Neutrophil (primary cell): Measurements from ENCODE around the gene THSD8.

Experiments used
- H3K27ac ChIP-seq: fragments of 200-600 bp; sonication (generic); 2 replicates; pipeline ENCODE4 v1.5.1; 2016; ENCODE audit warnings: mild to moderate bottlenecking, moderate library complexity
- H3K27me3 ChIP-seq: fragments of 200-600 bp; sonication (generic); 2 replicates; pipeline ENCODE4 v1.6.0; 2016; ENCODE audit warnings: mild to moderate bottlenecking
- H3K36me3 ChIP-seq: fragments of 200-600 bp; sonication (generic); 2 replicates; pipeline ENCODE4 v1.5.1; 2017
- H3K4me1 ChIP-seq, 2 experiments: fragments of 200-600 bp in 1 of 2; sonication (generic) in 1 of 2; 1 replicate in 1 of 2; 2 replicates in 1 of 2; pipeline versions ENCODE4 v1.5.1 to v1.6.1; 2013 to 2016; ENCODE audit warnings: low read depth in 1 of 2, low read length in 1 of 2, mild to moderate bottlenecking in 1 of 2, moderate library complexity in 1 of 2; ENCODE audit not compliant: control insufficient read depth in 1 of 2, insufficient read depth in 1 of 2
- H3K4me3 ChIP-seq, 2 experiments: fragments of 200-600 bp in 1 of 2; sonication (generic) in 1 of 2; 1 replicate in 1 of 2; 2 replicates in 1 of 2; pipeline ENCODE4 v1.5.1; 2013 to 2016; ENCODE audit warnings: low read depth in 1 of 2, low read length in 1 of 2, mild to moderate bottlenecking in 1 of 2, moderate library complexity in 1 of 2
- H3K9me3 ChIP-seq: fragments of 200-600 bp; sonication (generic); 2 replicates; pipeline ENCODE4 v1.5.1; 2016
- TF ChIP-seq, protein P1 (sequence below): fragments of 200-600 bp; sonication (generic); IDR thresholded peaks from 2 replicates; pipeline ENCODE4 v1.5.1; 2016; ENCODE audit warnings: antibody characterized with exemption

Gene THSD8

DNA sequence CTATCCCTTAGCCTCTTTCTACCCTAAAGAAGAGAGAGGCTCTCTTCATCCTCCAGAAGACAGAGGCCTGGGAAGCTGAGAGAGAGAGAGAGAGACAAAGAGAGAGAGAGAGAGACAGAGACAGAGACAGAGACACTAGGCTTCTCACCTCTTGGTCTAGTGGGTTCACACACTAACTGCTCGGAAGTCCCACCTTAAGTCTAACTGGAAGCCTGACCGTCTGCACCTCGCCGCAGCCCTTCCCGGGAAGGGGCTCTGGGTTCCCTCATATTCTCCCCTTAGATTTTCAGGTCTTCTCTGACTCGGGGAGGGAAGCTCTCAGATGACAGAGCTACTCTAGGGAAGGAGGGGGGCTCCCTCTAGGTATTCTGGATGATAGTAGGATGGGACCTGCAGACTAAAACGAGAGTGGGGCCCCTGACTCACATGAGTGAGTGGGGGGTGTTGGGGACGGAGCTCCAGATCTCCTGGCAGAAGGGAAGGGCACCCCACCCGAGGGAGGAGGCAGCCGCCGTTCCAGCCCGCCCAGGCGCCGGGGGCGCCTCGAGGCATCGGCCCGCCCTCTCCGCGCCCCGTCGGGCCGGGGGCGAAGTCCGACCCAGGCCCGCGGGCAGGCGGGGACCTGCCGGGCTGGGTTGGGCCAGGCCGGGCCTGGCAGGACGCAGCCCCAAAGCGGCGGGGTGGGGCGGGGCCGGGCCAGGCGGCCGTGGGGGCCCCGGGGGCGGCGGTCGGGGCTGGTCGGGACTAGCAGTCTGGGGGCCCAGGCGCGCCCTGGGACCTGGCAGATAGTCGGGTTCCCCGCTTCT is 12.6 kb upstream of the THSD8 start:
- Histone ChIP-seq H3K36me3 (peaks cover 8% of the 10 kb centered on the region), H3K4me1 (peaks cover 51 to 62% of the 10 kb centered on the region in 2 experiments)

DNA sequence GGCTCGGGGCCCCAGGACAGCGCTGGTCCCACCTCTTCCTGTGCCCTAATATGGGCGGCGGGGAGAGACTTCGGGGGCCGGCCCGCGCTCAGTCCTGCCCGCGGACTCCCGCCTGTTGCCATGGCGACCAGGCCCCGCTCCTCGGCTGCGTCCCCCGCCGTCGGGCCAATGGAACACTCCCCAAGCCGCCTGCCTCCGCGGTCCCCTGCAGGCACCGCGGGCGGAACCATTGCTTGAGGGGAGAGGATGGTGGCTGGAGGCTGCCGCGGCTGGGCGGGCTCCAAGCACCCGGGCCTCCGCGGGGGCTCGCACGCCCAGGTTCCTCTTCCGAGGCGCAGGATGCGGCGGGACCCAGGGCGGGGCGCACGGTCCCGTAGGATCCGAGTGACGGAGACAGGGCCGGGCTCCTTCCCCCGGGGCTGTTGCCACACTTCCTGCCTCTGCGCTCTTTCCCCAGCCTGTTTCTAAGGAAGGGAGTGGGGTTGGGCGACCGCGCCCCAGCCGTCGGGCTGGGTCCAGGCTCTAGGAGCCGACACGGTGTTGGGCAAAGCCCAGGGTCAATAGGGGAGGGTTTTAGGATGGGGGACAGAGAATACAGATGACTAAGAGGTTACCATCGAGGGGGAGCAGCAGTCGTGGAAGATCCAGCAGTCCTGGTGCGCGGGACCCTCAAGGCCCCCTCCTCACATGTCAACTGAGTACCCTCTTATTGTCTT is 11.8 kb upstream of the THSD8 start:
- Histone ChIP-seq H3K36me3 (peaks cover 8% of the 10 kb centered on the region), H3K9me3 (no peaks in the 10 kb centered on the region), H3K4me1 (peaks cover 51 to 62% of the 10 kb centered on the region in 2 experiments), H3K4me3 (peak overlapping the region; percentile 87 to 99), H3K27ac (peak overlapping the region; percentile 100), H3K27me3 (no peaks in the 10 kb centered on the region)
- TF ChIP-seq, protein P1, sequence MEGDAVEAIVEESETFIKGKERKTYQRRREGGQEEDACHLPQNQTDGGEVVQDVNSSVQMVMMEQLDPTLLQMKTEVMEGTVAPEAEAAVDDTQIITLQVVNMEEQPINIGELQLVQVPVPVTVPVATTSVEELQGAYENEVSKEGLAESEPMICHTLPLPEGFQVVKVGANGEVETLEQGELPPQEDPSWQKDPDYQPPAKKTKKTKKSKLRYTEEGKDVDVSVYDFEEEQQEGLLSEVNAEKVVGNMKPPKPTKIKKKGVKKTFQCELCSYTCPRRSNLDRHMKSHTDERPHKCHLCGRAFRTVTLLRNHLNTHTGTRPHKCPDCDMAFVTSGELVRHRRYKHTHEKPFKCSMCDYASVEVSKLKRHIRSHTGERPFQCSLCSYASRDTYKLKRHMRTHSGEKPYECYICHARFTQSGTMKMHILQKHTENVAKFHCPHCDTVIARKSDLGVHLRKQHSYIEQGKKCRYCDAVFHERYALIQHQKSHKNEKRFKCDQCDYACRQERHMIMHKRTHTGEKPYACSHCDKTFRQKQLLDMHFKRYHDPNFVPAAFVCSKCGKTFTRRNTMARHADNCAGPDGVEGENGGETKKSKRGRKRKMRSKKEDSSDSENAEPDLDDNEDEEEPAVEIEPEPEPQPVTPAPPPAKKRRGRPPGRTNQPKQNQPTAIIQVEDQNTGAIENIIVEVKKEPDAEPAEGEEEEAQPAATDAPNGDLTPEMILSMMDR = peak; percentile 58

More for the DNA sequence above, 12.6 kb upstream of the THSD8 start:
- Histone ChIP-seq H3K4me3 (peak overlapping the region; percentile 87 to 99), H3K27ac (peak overlapping the region; percentile 100), H3K9me3 (no peaks in the 10 kb centered on the region), H3K27me3 (no peaks in the 10 kb centered on the region)
- TF ChIP-seq, protein P1 = no peak

DNA sequence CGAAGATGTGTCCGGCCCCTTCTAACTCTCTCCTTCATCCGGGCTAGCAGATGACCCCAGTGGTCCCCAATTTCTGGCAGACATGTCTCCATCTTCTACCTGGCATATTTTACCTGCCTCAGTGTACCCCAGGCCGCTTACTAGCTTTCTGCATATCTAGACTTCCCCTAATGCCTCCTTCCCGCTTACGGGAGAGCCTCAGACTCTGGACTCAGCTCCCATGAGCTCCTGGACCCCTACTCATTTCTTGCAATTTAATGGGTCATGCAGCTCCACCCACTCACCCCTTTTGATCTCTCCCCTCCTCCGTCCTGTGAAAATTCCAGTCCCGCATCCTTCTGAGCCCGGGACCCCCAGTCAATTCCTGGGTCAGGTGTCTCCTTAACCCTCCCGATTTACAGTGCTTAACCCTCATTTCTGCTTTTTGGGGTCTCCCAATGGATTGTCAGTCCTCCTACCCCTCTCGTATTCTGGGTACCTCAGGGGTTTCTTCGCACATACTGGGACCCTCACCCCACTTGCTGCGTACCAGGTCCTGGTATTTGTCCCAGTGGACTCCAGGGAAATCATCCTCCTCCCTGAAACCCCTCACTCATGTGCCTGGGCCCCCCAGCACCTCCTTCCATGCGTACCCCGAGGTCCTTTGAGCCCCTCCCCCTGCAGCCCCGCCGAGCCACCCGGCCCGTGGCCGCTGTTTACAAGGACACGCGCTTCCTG is 11.1 kb upstream of the THSD8 start:
- Histone ChIP-seq H3K27me3 (no peaks in the 10 kb centered on the region), H3K4me1 (peaks cover 47 to 60% of the 10 kb centered on the region in 2 experiments), H3K9me3 (no peaks in the 10 kb centered on the region), H3K27ac (peak overlapping the region; percentile 100), H3K4me3 (peak overlapping the region; percentile 87 to 99), H3K36me3 (peaks cover 8% of the 10 kb centered on the region)
- TF ChIP-seq, protein P1 = no peak

DNA sequence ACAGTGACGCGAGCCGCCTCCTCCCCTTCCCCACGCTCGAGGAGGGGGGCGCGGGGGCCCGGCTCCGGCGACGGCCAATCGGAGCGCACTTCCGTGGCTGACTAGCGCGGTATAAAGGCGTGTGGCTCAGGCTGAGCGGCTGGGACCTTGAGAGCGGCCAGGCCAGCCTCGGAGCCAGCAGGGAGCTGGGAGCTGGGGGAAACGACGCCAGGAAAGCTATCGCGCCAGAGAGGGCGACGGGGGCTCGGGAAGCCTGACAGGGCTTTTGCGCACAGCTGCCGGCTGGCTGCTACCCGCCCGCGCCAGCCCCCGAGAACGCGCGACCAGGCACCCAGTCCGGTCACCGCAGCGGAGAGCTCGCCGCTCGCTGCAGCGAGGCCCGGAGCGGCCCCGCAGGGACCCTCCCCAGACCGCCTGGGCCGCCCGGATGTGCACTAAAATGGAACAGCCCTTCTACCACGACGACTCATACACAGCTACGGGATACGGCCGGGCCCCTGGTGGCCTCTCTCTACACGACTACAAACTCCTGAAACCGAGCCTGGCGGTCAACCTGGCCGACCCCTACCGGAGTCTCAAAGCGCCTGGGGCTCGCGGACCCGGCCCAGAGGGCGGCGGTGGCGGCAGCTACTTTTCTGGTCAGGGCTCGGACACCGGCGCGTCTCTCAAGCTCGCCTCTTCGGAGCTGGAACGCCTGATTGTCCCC is 10.4 kb upstream of the THSD8 start, which contains the start of gene JUNB:
JUNB (plus strand) TSS at position 142 of the 706 bp plus-strand sequence; CDS start at position 428, 286 bp downstream.
- Histone ChIP-seq H3K4me1 (peaks cover 47 to 61% of the 10 kb centered on the region in 2 experiments), H3K9me3 (no peaks in the 10 kb centered on the region), H3K27me3 (no peaks in the 10 kb centered on the region), H3K4me3 (peak within 1 kb of the TSS; percentile 87 to 99), H3K27ac (peak within 1 kb of the TSS; percentile 100), H3K36me3 (peaks cover 8% of the 10 kb centered on the region)
- TF ChIP-seq, protein P1 = peak; percentile 51
